CD8-positive, alpha-beta memory T cell (primary cell): Measurements from ENCODE around the gene DNAJC6. TPM values are rescaled to one million over a fixed set of nuclear protein-coding genes. Genes with fewer than 3 reads are reported as not detected.

ENCODE experiments used
- CTCF ChIA-PET: fragments of 350-600 bp; sonication (Branson Sonifier 250); formaldehyde crosslinking; loops from one replicate; lab custom pipeline; 2021; ENCODE audit warnings: antibody characterized with exemption; lab: Charles Lee
- POLR2A ChIA-PET: fragments of 350-600 bp; sonication (Branson Sonifier 250); formaldehyde crosslinking; loops from one replicate; lab custom pipeline; 2021; ENCODE audit warnings: antibody characterized with exemption; lab: Charles Lee
- DNase-seq, 5 donors: peaks; one replicate each; pipeline versions ENCODE4 v3.0.0 to v3.0.0-alpha.2; 2020 to 2022; ENCODE audit warnings: mixed read lengths in 1 of 5
- H3K27ac ChIP-seq: one replicate; pipeline ENCODE4 v1.7.0; 2013; ENCODE audit warnings: low read depth, mild to moderate bottlenecking, low read length, moderate library complexity
- H3K27me3 ChIP-seq: 2 replicates; pipeline ENCODE4 v1.7.0; 2013; ENCODE audit warnings: low read length, mild to moderate bottlenecking; ENCODE audit not compliant: insufficient read depth, poor library complexity, severe bottlenecking
- H3K36me3 ChIP-seq: 2 replicates; pipeline ENCODE4 v1.7.0; 2013; ENCODE audit warnings: mild to moderate bottlenecking, low read length, moderate library complexity; ENCODE audit not compliant: insufficient read depth
- H3K4me1 ChIP-seq: 2 replicates; pipeline ENCODE4 v1.7.0; 2013; ENCODE audit warnings: mild to moderate bottlenecking, low read length, moderate library complexity; ENCODE audit not compliant: insufficient read depth
- H3K4me3 ChIP-seq: 2 replicates; pipeline ENCODE4 v1.7.0; 2013; ENCODE audit warnings: mild to moderate bottlenecking, low read length
- H3K9me3 ChIP-seq: 2 replicates; pipeline ENCODE4 v1.7.0; 2013; ENCODE audit warnings: mild to moderate bottlenecking, low read length
- H3K27ac Mint-ChIP-seq, 8 donors: one replicate each; pipeline ENCODE4 v1.8.0; 2020 to 2021; ENCODE audit warnings: mixed read lengths in 8 of 8, mild to moderate bottlenecking in 6 of 8, inconsistent platforms in 3 of 8, moderate library complexity in 3 of 8
- H3K27me3 Mint-ChIP-seq, 2 donors: one replicate each; pipeline ENCODE4 v1.8.0; 2020 to 2021; ENCODE audit warnings: mixed read lengths in 2 of 2, mild to moderate bottlenecking in 1 of 2, moderate library complexity in 1 of 2
- H3K36me3 Mint-ChIP-seq, 3 donors: one replicate each; pipeline ENCODE4 v1.8.0; 2020 to 2021; ENCODE audit warnings: mixed read lengths in 3 of 3, inconsistent platforms in 1 of 3, mild to moderate bottlenecking in 1 of 3
- H3K4me1 Mint-ChIP-seq, 3 donors: one replicate each; pipeline ENCODE4 v1.8.0; 2020 to 2021; ENCODE audit warnings: mixed read lengths in 3 of 3, inconsistent platforms in 1 of 3, mild to moderate bottlenecking in 1 of 3
- H3K4me3 Mint-ChIP-seq, 7 donors: one replicate each; pipeline ENCODE4 v1.8.0; 2020 to 2021; ENCODE audit warnings: mixed read lengths in 7 of 7, mild to moderate bottlenecking in 6 of 7, moderate library complexity in 4 of 7, inconsistent platforms in 2 of 7
- H3K9me3 Mint-ChIP-seq, 5 donors: one replicate each; pipeline ENCODE4 v1.8.0; 2020 to 2022; ENCODE audit warnings: mixed read lengths in 5 of 5, mild to moderate bottlenecking in 3 of 5, moderate library complexity in 2 of 5, inconsistent platforms in 1 of 5
- polyA plus RNA-seq: library from polyadenylated mRNA; unstranded; fragments of 300-500 nt; fragmentation: Illumina TruSeq; gene quantifications from one replicate; pipeline ENCODE4 v1.2.3, GENCODE V29; 2021
- total RNA-seq, 2 experiments: library from RNA; stranded (reverse); gene quantifications; one replicate each; pipeline ENCODE4 v1.2.3, GENCODE V29; 2021

The DNAJC6 gene
- total and polyA plus RNA-seq, 3 experiments from 2014 or later = 1.0 to 5.6 (median 5.1) TPM

- H3K4me1 Mint-ChIP-seq = peaks cover 12 to 16% (median 14%) of the 10 kb centered on the region in 3 donors
- H3K4me3 Mint-ChIP-seq = peak overlapping the region in 2 of 7 donors; percentile 33 to 61
- ChIA-PET POLR2A (no interaction called here), CTCF (interaction anchor here (1.0 kb wide), 1 partner anchor 14 kb away, joined by 3 read pairs; no protein-coding TSS in a partner anchor)
- H3K9me3 Mint-ChIP-seq = no peaks in the 10 kb centered on the region
- no peaks in the 10 kb centered on the region for H3K36me3 ChIP-seq
- DNase-seq = no peak
- H3K27ac ChIP-seq = peak overlapping the region; percentile 49
- H3K27me3 ChIP-seq = no peaks in the 10 kb centered on the region
- H3K4me1 ChIP-seq = peaks cover 23% of the 10 kb centered on the region
- H3K9me3 ChIP-seq = no peaks in the 10 kb centered on the region
- no peak overlapping the region for H3K4me3 ChIP-seq
- H3K36me3 Mint-ChIP-seq = peaks cover 0 to 5% (median 1%) of the 10 kb centered on the region in 3 donors
- H3K27me3 Mint-ChIP-seq = peaks cover 0 to 6% of the 10 kb centered on the region in 2 donors
- no peak overlapping the region for H3K27ac Mint-ChIP-seq
Measured at GRCh38 chr1:65417729-65418128, 108.4 kb downstream of the DNAJC6 start.

- no peak for DNase-seq
- Histone ChIP-seq H3K27ac (peak overlapping the region; percentile 74), H3K4me1 (peaks cover 23% of the 10 kb centered on the region), H3K4me3 (no peak overlapping the region), H3K27me3 (no peaks in the 10 kb centered on the region), H3K36me3 (no peaks in the 10 kb centered on the region), H3K9me3 (no peaks in the 10 kb centered on the region)
- Mint-ChIP-seq H3K27ac (peak overlapping the region in 2 of 8 donors; percentile 27 to 57), H3K9me3 (no peaks in the 10 kb centered on the region), H3K36me3 (peaks cover 0 to 5% (median 0%) of the 10 kb centered on the region in 3 donors), H3K4me3 (peak overlapping the region in 2 of 7 donors; percentile 3 to 41), H3K4me1 (peaks cover 13 to 16% (median 14%) of the 10 kb centered on the region in 3 donors), H3K27me3 (peaks cover 0 to 2% of the 10 kb centered on the region in 2 donors)
- ChIA-PET POLR2A (interaction anchor here (2.1 kb wide), 1 partner anchor 164 kb away, joined by 21 read pairs; no protein-coding TSS in a partner anchor), CTCF (interaction anchor here (0.9 to 2.2 kb wide), 4 partner anchors 10 to 343 kb away, joined by 3 to 9 read pairs (median 6); no protein-coding TSS in a partner anchor)
Measured at GRCh38 chr1:65418522-65419185, 109.3 kb downstream of the DNAJC6 start.

DNA sequence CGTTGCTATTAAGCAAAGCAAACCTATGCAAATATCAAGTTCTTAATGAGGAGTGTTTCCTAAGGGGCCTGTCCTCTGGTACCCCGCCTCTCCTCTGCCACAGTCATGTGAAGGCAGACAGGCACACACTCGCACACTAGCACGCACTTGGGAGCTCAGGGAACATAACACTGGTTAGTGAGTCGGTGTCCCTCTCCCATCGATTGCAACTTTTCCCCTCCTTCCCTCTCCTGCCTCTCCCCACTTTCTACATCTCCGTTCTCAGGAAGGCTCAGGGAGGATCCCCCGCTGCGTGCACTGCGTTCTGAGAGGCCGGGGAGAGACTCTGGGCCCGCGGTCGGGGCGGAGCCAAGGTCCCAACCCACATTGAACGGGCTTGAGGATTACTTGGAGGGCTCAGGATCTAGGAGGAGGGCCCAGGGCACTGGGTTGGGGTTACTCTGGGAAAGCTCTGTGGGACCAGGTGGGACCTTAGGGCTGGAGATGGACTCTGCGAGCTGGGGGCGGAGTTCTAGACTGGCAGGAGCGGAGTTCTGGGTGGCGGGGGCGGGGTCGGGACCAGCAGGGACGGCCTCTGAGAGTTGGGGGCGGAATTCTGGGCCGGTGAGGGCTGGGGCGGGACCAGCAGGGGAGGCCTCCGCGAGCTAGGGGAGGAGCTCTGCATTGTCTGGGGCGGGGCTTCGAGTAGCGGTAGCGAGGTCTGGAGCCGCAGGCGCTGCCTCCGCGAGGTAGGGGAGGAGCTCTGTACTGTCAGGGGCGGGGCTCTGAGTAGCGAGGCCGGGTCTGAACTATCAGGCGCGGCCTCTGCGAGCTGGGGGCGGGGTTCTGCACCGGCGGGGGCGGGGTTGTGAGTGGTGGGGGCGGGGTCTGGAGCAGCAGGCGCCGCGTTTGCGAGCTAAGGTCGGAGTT lies 110.6 kb downstream of the DNAJC6 start:
- no peaks in the 10 kb centered on the region for H3K36me3 ChIP-seq
- peak overlapping the region; percentile 87 for H3K4me3 ChIP-seq
- Mint-ChIP-seq H3K27me3 (peaks cover 0 to 2% of the 10 kb centered on the region in 2 donors), H3K9me3 (no peaks in the 10 kb centered on the region), H3K4me3 (no peak overlapping the region), H3K4me1 (peaks cover 16 to 23% (median 22%) of the 10 kb centered on the region in 3 donors), H3K27ac (peak overlapping the region; percentile 83 to 97 (median 94)), H3K36me3 (peaks cover 0 to 5% (median 0%) of the 10 kb centered on the region in 3 donors)
- H3K9me3 ChIP-seq = no peaks in the 10 kb centered on the region
- ChIA-PET CTCF (interaction anchor here (0.6 to 2.2 kb wide), 7 partner anchors 9 to 345 kb away, joined by 3 to 9 read pairs (median 4); no protein-coding TSS in a partner anchor), POLR2A (interaction anchor here (0.5 to 2.1 kb wide), 7 partner anchors 10 to 1757 kb away, joined by 3 to 21 read pairs (median 4); partner anchors contain the start of genes DNAI4 and MIER1)
- H3K4me1 ChIP-seq = peaks cover 23% of the 10 kb centered on the region
- peak; percentile 97 to 99 (median 98) for DNase-seq
- H3K27me3 ChIP-seq = no peaks in the 10 kb centered on the region
- peak overlapping the region; percentile 74 for H3K27ac ChIP-seq

DNA sequence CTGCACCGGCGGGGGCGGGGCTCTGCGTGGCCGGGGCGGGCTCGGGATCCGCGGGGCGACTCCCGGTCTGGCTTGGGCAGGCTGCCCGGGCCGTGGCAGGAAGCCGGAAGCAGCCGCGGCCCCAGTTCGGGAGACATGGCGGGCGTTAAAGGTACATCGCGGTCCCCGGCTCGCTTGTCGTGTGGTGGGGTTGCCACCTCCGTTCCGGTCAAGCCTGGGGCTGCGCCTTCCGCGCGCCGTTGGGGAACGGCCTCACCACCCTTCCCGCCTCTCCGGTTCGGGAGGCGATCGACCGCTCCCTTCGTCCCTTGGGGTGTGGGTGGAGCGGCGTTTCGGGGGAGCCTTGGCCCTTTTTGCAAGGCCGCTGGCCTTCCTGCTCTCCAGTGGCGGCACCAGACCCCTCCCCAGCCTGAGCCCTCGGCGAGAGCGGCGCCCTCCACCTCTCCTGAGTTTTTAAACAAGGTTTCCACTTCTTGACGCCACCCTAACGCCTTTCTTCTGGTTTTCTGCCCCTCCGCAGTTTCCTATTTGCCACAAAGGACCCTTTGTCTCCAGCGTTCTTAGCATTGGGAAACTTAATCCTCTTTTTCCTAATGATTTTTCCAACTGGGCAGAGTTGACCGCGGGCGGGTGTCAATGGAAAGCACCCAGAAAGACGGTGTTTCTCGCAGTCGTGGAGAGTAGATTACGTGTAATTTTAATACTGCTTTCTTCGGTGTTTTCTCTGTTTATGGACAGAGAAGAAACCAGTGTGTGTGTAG lies 111.4 kb downstream of the DNAJC6 start, which contains the start of the genes LEPR and LEPROT:
TSS of gene LEPR (plus strand) at position 79 of the 761 bp plus-strand sequence. CDS start 144,898 bp downstream, outside the sequence.
TSS of gene LEPROT (plus strand) at position 79 of the 761 bp plus-strand sequence. CDS start at position 136, 57 bp downstream.
- DNase-seq = no peak
- H3K9me3 Mint-ChIP-seq = no peaks in the 10 kb centered on the region
- no peaks in the 10 kb centered on the region for H3K36me3 ChIP-seq
- peak within 1 kb of the TSS; percentile 83 to 97 (median 94) for H3K27ac Mint-ChIP-seq
- peak within 1 kb of the TSS; percentile 74 for H3K27ac ChIP-seq
- no peaks in the 10 kb centered on the region for H3K9me3 ChIP-seq
- H3K27me3 Mint-ChIP-seq = peaks cover 0 to 1% of the 10 kb centered on the region in 2 donors
- peaks cover 23% of the 10 kb centered on the region for H3K4me1 ChIP-seq
- peaks cover 0 to 13% (median 6%) of the 10 kb centered on the region in 3 donors for H3K36me3 Mint-ChIP-seq
- no peak within 1 kb of the TSS for H3K4me3 Mint-ChIP-seq
- peaks cover 16 to 23% (median 22%) of the 10 kb centered on the region in 3 donors for H3K4me1 Mint-ChIP-seq
- CTCF ChIA-PET = interaction anchor here (0.6 to 2.2 kb wide), 5 partner anchors 8 to 267 kb away, joined by 3 to 9 read pairs (median 5); no protein-coding TSS in a partner anchor
- peak within 1 kb of the TSS; percentile 87 for H3K4me3 ChIP-seq
- POLR2A ChIA-PET = interaction anchor here (0.7 to 2.1 kb wide), 3 partner anchors 11 to 1504 kb away, joined by 3 to 21 read pairs (median 4); partner anchors contain the start of genes DNAI4 and MIER1
- no peaks in the 10 kb centered on the region for H3K27me3 ChIP-seq

DNA sequence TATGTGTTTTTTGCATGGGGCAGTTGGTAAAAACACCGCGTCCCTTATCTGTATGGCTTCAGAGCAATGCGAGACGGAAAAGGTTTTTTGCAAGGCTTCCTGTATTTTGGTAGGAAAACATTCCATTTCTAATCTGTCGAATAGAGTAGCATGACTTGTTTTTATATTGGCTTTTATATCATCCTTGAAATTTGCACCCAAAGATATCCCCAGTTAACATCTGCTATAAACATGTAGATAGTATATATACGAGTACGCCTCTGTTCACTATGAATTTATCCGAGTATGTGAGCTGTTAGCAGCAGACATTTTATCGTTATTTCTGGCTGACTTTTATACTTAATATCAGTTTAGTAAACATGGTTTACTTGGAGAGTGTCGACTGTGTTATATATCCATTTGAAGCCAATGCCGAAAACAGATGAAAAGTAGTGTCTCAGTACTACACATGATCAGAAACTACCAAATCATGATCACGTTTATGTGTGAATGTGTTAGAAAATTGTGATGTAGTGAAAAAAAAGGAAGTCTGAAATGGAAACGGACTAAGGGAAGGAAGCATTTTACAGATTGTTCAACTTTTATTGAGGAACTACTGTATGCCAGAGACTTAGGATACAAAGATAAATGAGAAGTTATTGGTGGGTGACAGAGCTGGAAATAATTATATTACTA lies 112.1 kb downstream of the DNAJC6 start:
- Mint-ChIP-seq H3K4me1 (peaks cover 16 to 25% (median 23%) of the 10 kb centered on the region in 3 donors), H3K9me3 (no peaks in the 10 kb centered on the region), H3K27me3 (no peaks in the 10 kb centered on the region), H3K36me3 (peaks cover 0 to 20% (median 12%) of the 10 kb centered on the region in 3 donors), H3K4me3 (no peak overlapping the region), H3K27ac (no peak overlapping the region)
- CTCF ChIA-PET = no interaction called here
- Histone ChIP-seq H3K4me3 (peak overlapping the region; percentile 75), H3K9me3 (no peaks in the 10 kb centered on the region), H3K27me3 (no peaks in the 10 kb centered on the region), H3K36me3 (peaks cover 4% of the 10 kb centered on the region), H3K27ac (peak overlapping the region; percentile 69), H3K4me1 (peaks cover 23% of the 10 kb centered on the region)
- no peak for DNase-seq
- POLR2A ChIA-PET = interaction anchor here (0.5 kb wide), 1 partner anchor 155 kb away, joined by 3 read pairs; no protein-coding TSS in a partner anchor

GRCh38 chr1:65422241-65423203 lies 113.2 kb downstream of the DNAJC6 start:
- Mint-ChIP-seq H3K27ac (peak overlapping the region in 1 of 8 donors; percentile 51), H3K9me3 (no peaks in the 10 kb centered on the region), H3K4me3 (no peak overlapping the region), H3K27me3 (no peaks in the 10 kb centered on the region), H3K4me1 (peaks cover 16 to 25% (median 23%) of the 10 kb centered on the region in 3 donors), H3K36me3 (peaks cover 0 to 30% (median 12%) of the 10 kb centered on the region in 3 donors)
- ChIA-PET POLR2A (no interaction called here), CTCF (interaction anchor here (1.0 kb wide), 1 partner anchor 8 kb away, joined by 3 read pairs; no protein-coding TSS in a partner anchor)
- H3K4me1 ChIP-seq = peaks cover 23% of the 10 kb centered on the region
- no peak overlapping the region for H3K4me3 ChIP-seq
- H3K9me3 ChIP-seq = no peaks in the 10 kb centered on the region
- H3K36me3 ChIP-seq = peaks cover 4% of the 10 kb centered on the region
- no peaks in the 10 kb centered on the region for H3K27me3 ChIP-seq
- no peak for DNase-seq
- H3K27ac ChIP-seq = peak overlapping the region; percentile 69
